A673 (cell line): ENCODE data around the gene SMIM28.

Experiments
- EZH2 ChIP-seq: fragments of 200-600 bp; sonication (generic); IDR thresholded peaks from 2 replicates; pipeline ENCODE4 v1.6.1; 2017; ENCODE audit warnings: borderline replicate concordance, low read depth, mild to moderate bottlenecking, mixed read lengths, antibody characterized with exemption, low read length; ENCODE audit not compliant: poor library complexity, severe bottlenecking
- TF ChIP-seq, protein P1 (sequence below): fragments of 300-800, 200-600 bp; sonication (generic); conservative IDR thresholded peaks from 2 replicates; pipeline ENCODE4 v1.5.1; 2017; ENCODE audit warnings: low read depth, mild to moderate bottlenecking, antibody characterized with exemption, low read length, moderate library complexity, mixed read lengths

- TF ChIP-seq, protein P1, sequence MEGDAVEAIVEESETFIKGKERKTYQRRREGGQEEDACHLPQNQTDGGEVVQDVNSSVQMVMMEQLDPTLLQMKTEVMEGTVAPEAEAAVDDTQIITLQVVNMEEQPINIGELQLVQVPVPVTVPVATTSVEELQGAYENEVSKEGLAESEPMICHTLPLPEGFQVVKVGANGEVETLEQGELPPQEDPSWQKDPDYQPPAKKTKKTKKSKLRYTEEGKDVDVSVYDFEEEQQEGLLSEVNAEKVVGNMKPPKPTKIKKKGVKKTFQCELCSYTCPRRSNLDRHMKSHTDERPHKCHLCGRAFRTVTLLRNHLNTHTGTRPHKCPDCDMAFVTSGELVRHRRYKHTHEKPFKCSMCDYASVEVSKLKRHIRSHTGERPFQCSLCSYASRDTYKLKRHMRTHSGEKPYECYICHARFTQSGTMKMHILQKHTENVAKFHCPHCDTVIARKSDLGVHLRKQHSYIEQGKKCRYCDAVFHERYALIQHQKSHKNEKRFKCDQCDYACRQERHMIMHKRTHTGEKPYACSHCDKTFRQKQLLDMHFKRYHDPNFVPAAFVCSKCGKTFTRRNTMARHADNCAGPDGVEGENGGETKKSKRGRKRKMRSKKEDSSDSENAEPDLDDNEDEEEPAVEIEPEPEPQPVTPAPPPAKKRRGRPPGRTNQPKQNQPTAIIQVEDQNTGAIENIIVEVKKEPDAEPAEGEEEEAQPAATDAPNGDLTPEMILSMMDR: no peak
- TF ChIP-seq EZH2: no peak
These were observed 38.5 kb downstream of the SMIM28 start for GRCh38 chr6:138416206-138416605.
